ENCODE measurements around the gene DESI1. TPM values are rescaled to one million over a fixed set of nuclear protein-coding genes. Genes with fewer than 3 reads are reported as not detected.

DESI1 gene
- total RNA-seq (2022; extraction: Qiagen RNA extraction), result 14.5 to 17.4 TPM (median 16.0 TPM) in 5 replicates

DNA sequence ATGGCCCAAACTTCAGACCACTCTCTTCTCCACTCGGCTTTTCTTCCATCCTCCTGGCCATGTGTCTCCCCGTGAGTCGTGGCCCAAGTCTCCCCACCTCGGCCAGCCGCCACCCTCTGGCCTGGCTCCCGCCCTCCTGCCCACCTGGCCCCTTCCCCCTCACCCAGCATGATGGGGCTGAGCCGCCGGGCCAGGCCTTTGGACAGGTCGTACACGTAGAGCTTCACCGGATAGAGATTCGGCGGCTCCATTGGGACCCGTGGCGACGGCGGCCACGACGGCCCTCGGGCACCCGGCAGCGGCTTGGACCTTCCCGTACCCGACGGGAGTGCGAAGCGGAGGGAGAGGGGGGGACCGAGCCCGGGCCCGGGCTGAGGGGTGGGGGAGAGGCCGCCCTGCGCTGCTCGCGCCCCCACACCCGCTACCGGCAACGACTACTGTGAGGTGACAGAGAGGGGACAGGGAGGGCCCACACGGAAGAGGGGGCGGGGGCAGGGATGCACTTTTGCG lies at the start of gene DESI1:
Gene DESI1, minus strand, starts transcription at position 455 of the 510 bp plus-strand sequence. Its CDS starts 204 bp downstream, at position 251.

DNA sequence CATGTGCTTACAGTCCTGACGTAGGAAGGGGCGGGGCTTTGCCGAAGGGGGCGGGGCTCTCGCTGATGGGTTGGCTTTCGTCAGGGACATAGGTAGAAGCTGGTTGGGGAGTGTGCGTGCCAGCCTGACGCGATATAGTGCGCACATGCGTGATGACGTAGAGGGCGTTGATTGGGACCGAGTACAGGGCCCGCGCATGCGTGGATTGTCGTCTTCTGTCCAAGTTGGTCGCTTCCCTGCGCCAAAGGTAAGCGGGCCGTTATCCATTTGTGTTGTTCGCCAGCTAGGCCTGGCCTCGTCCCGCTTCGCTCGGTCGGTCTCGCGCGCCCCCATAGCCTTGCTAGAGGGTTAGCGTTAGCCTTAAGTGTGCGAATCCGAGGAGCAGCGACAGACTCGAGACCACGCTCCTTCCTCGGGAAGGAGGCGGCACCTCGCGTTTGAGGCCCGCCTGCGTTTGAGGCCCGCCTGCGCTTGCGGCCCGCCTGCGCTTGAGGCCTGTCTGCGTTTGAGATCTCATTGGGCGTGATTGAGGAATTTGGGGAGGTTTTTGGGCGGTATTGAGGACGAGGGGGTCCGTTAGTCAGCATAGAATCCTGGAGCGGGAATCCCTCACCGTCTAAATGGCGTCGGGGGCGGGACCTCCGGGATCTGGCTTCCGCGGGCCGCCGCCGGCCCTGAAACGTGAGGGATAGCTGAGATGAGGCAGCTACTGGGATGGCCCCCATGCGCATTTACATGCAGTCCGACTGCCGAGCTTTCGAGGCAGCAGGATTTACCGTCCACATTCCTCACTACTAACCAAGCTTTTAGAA lies 462 bp upstream of the DESI1 start, which contains the start of gene XRCC6:
Gene XRCC6, plus strand, starts transcription at position 197 of the 812 bp plus-strand sequence. CDS start 710 bp downstream, outside the sequence.

DNA sequence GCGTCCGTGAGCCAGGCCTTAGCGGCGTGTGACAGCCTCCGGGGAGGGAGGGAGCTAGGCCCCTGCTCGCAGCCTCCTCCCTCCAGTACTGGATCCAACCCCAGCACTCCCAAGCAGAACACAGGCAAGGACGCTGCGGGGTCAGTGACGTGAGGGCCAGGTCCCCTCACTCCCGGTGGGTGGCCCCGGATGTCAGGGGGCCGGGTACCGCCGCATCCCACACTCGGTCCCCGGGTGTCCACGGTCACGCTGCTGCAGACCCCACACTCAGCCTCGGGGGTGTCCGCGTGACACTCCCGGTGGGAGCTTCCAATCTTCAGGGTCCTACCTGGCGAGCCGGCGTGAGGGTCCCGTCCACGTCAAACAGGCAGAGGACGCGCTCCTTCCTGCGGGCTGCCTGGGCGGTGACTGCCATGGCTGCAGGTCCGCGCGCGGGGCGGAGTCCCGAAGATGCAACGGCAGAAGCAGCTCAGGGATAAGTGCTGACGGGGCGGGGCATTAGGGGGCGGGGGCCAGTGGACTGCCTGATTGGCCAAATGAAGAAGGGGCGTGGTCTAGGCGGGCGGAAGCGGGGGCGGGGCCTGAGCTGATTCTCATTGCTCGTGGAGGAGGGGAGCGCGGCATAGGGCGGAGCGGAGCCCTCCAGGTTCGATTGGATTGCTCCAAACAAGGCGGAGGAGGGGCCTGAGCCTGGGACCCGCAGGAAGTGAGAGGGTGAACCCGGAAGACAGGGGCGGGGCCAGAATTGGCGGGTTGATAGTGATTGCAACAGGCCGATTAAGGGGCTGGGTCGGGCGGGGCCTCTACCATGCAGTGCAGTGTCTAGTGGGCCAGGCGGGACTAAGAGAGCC lies 31.2 kb downstream of the DESI1 start, which contains the start of gene PMM1:
Gene PMM1, minus strand, starts transcription at position 450 of the 851 bp plus-strand sequence. Its CDS starts 35 bp downstream, at position 415.

Other genes with a start within 250 kb of the DESI1 start
- 0.99 to 1.2 TPM (median 1.1 TPM) in 5 replicates for gene TEF, start 239.1 kb downstream of the DESI1 start, total RNA-seq (2022; extraction: Qiagen RNA extraction)
- gene TOB2, start 174.2 kb downstream of the DESI1 start, total RNA-seq (2022; extraction: Qiagen RNA extraction), result 22.2 to 26.2 TPM (median 24.3 TPM) in 5 replicates
- gene PHF5A, start 152.4 kb downstream of the DESI1 start, total RNA-seq (2022; extraction: Qiagen RNA extraction), result 56.7 to 74.3 TPM (median 61.5 TPM) in 5 replicates
- 45.5 to 53.8 TPM (median 48.6 TPM) in 5 replicates for gene ACO2, start 151.9 kb downstream of the DESI1 start, total RNA-seq (2022; extraction: Qiagen RNA extraction)
- gene POLR3H, start 76.6 kb downstream of the DESI1 start, total RNA-seq (2022; extraction: Qiagen RNA extraction), result 26.5 to 47.0 TPM (median 40.6 TPM) in 5 replicates
- gene CSDC2, start 60.0 kb downstream of the DESI1 start, total RNA-seq (2022; extraction: Qiagen RNA extraction), result 1.8 to 2.8 TPM (median 2.4 TPM) in 5 replicates
- gene PMM1, start 31.2 kb downstream of the DESI1 start, total RNA-seq (2022; extraction: Qiagen RNA extraction), result 28.1 to 32.4 TPM (median 31.1 TPM) in 5 replicates
- gene XRCC6, start 252 bp upstream of the DESI1 start, total RNA-seq (2022; extraction: Qiagen RNA extraction), result 284 to 337 TPM (median 309 TPM) in 5 replicates
- gene SNU13, start 67.8 kb upstream of the DESI1 start, total RNA-seq (2022; extraction: Qiagen RNA extraction), result 90.5 to 200 TPM (median 175 TPM) in 5 replicates
- 0.25 TPM in 1 of 5 replicates, not detected in the others for gene MEI1, start 78.5 kb upstream of the DESI1 start, total RNA-seq (2022; extraction: Qiagen RNA extraction)
- 2.7 to 3.2 TPM (median 2.8 TPM) in 5 replicates for gene CCDC134, start 179.6 kb upstream of the DESI1 start, total RNA-seq (2022; extraction: Qiagen RNA extraction)
- 26.6 to 30.9 TPM (median 28.0 TPM) in 5 replicates for gene SREBF2, start 212.1 kb upstream of the DESI1 start, total RNA-seq (2022; extraction: Qiagen RNA extraction)

Data from A549 treated with Hydrocortisone at 1 μM for 4 hours (cell line).